Loucy (cell line): ENCODE data around the gene DHRS4.

Source experiments
- H2AFZ ChIP-seq: fragments of 200-600 bp; sonication (generic); 2 replicates; pipeline ENCODE4 v1.6.0; 2016; ENCODE audit warnings: antibody characterized with exemption, mild to moderate bottlenecking, low read length, moderate library complexity
- H3F3A ChIP-seq: fragments of 200-600 bp; 2 replicates; pipeline ENCODE4 v1.6.0; 2016; ENCODE audit warnings: antibody characterized with exemption, low read depth, mild to moderate bottlenecking
- H3K27me3 ChIP-seq: fragments of 200-600 bp; sonication (generic); 2 replicates; pipeline ENCODE4 v1.6.1; 2014; ENCODE audit warnings: low read length, mild to moderate bottlenecking; ENCODE audit not compliant: insufficient read depth, poor library complexity, severe bottlenecking
- H3K36me3 ChIP-seq: fragments of 200-600 bp; sonication (generic); 2 replicates; pipeline ENCODE4 v1.6.1; 2016; ENCODE audit warnings: low read length; ENCODE audit not compliant: insufficient read depth
- H3K4me1 ChIP-seq: fragments of 200-600 bp; sonication (generic); 2 replicates; pipeline ENCODE4 v1.5.1; 2014; ENCODE audit warnings: low read length, mild to moderate bottlenecking; ENCODE audit not compliant: insufficient read depth, poor library complexity, severe bottlenecking
- H3K4me2 ChIP-seq: fragments of 200-600 bp; sonication (generic); 2 replicates; pipeline ENCODE4 v1.6.0; 2014; ENCODE audit warnings: antibody characterized with exemption, low read length, low read depth, mild to moderate bottlenecking; ENCODE audit not compliant: poor library complexity, severe bottlenecking
- H3K4me3 ChIP-seq: fragments of 200-600 bp; sonication (generic); 2 replicates; pipeline ENCODE4 v1.5.1; 2014; ENCODE audit warnings: low read length, mild to moderate bottlenecking, mixed read lengths; ENCODE audit not compliant: poor library complexity, severe bottlenecking
- H3K79me2 ChIP-seq: fragments of 200-600 bp; sonication (generic); 2 replicates; pipeline ENCODE4 v1.6.1; 2014; ENCODE audit warnings: low read length; ENCODE audit not compliant: insufficient read depth
- H3K9ac ChIP-seq: fragments of 200-600 bp; sonication (generic); 2 replicates; pipeline ENCODE4 v1.6.0; 2014; ENCODE audit warnings: mild to moderate bottlenecking, low read depth, low read length, moderate library complexity; ENCODE audit not compliant: poor library complexity, severe bottlenecking
- H3K9me2 ChIP-seq: fragments of 200-600 bp; sonication (generic); replicated peaks from 2 replicates; pipeline ENCODE4 v1.6.1; 2016; ENCODE audit warnings: low read depth, low read length, mixed read lengths
- H3K9me3 ChIP-seq: fragments of 200-600 bp; sonication (generic); 2 replicates; pipeline ENCODE4 v1.6.1; 2014; ENCODE audit warnings: mild to moderate bottlenecking, antibody characterized with exemption, low read length, low read depth; ENCODE audit not compliant: insufficient read depth
- H4K20me1 ChIP-seq: fragments of 200-600 bp; sonication (generic); 2 replicates; pipeline ENCODE4 v1.6.0; 2014; ENCODE audit warnings: antibody characterized with exemption, low read length, mild to moderate bottlenecking; ENCODE audit not compliant: insufficient read depth, poor library complexity, severe bottlenecking
- CTCF ChIP-seq: fragments of 200-600 bp; sonication (generic); conservative IDR thresholded peaks from 2 replicates; pipeline ENCODE4 v1.5.1; 2014; ENCODE audit warnings: mild to moderate bottlenecking, antibody characterized with exemption, low read length
- EZH2phosphoT487 ChIP-seq: fragments of 200-600 bp; IDR thresholded peaks from 2 replicates; pipeline ENCODE4 v1.6.1; 2018; ENCODE audit warnings: antibody characterized with exemption, mild to moderate bottlenecking, moderate library complexity, borderline replicate concordance

The DHRS4 gene

GRCh38 chr14:23915559-23915958 is 38.0 kb upstream of the DHRS4 start:
- Histone ChIP-seq H3K9me2 (no peaks in the 10 kb centered on the region), H4K20me1 (no peaks in the 10 kb centered on the region), H3K27me3 (no peaks in the 10 kb centered on the region), H3K9me3 (no peaks in the 10 kb centered on the region), H3K4me2 (no peak overlapping the region), H3K36me3 (no peaks in the 10 kb centered on the region), H3K4me1 (no peaks in the 10 kb centered on the region), H3K4me3 (no peak overlapping the region), H3F3A (no peaks in the 10 kb centered on the region), H2AFZ (no peak overlapping the region), H3K9ac (no peak overlapping the region), H3K79me2 (no peaks in the 10 kb centered on the region)
- no peak for TF ChIP-seq EZH2phosphoT487
- TF ChIP-seq CTCF: no peak

GRCh38 chr14:23916004-23916403 is 37.6 kb upstream of the DHRS4 start:
- H3K4me1 ChIP-seq: no peaks in the 10 kb centered on the region
- no peaks in the 10 kb centered on the region for H3K36me3 ChIP-seq
- TF ChIP-seq EZH2phosphoT487 (no peak), CTCF (no peak)
- no peak overlapping the region for H3K4me3 ChIP-seq
- no peak overlapping the region for H2AFZ ChIP-seq
- no peak overlapping the region for H3K9ac ChIP-seq
- H3F3A ChIP-seq: no peaks in the 10 kb centered on the region
- no peaks in the 10 kb centered on the region for H3K9me2 ChIP-seq
- H4K20me1 ChIP-seq: no peaks in the 10 kb centered on the region
- no peaks in the 10 kb centered on the region for H3K9me3 ChIP-seq
- no peaks in the 10 kb centered on the region for H3K27me3 ChIP-seq
- H3K79me2 ChIP-seq: no peaks in the 10 kb centered on the region
- H3K4me2 ChIP-seq: no peak overlapping the region

- H3K27me3 ChIP-seq: no peaks in the 10 kb centered on the region
- H3K4me1 ChIP-seq: no peaks in the 10 kb centered on the region
- H3K4me3 ChIP-seq: no peak overlapping the region
- H3F3A ChIP-seq: no peaks in the 10 kb centered on the region
- no peak overlapping the region for H3K4me2 ChIP-seq
- H2AFZ ChIP-seq: no peak overlapping the region
- H3K9me2 ChIP-seq: no peaks in the 10 kb centered on the region
- H3K36me3 ChIP-seq: no peaks in the 10 kb centered on the region
- H3K79me2 ChIP-seq: no peaks in the 10 kb centered on the region
- no peaks in the 10 kb centered on the region for H4K20me1 ChIP-seq
- H3K9me3 ChIP-seq: no peaks in the 10 kb centered on the region
- TF ChIP-seq CTCF: no peak
- TF ChIP-seq EZH2phosphoT487: no peak
- no peak overlapping the region for H3K9ac ChIP-seq
These were observed 37.1 kb upstream of the DHRS4 start for GRCh38 chr14:23916446-23916845.
